ENCODE data around the gene OS9.

DNA sequence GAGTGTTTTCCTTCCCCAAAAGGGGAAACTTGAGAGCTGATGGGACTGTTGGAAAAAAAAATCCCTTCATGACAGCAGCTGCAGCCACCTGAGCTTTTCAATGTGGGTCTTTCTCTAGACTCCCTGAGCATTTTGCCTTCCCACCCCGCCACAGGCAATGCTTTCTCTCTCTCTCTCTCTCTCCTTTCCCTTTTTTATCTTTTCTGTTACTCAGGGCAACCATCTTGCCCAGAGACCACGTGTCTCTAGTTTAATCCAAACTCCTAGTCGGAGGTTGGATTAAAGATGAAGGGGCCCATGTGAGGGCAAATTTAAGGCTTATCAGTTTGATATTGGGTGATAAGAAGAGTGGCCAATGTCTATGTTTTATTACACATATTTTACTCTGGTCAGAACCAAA lies 35.0 kb upstream of the OS9 start:
- TF ChIP-seq POLR2A (IDR thresholded peaks at IDR 0.05) (no peak), EP300 (IDR thresholded peaks at IDR 0.05) (no peak)
- TF ChIP-seq, protein P1, sequence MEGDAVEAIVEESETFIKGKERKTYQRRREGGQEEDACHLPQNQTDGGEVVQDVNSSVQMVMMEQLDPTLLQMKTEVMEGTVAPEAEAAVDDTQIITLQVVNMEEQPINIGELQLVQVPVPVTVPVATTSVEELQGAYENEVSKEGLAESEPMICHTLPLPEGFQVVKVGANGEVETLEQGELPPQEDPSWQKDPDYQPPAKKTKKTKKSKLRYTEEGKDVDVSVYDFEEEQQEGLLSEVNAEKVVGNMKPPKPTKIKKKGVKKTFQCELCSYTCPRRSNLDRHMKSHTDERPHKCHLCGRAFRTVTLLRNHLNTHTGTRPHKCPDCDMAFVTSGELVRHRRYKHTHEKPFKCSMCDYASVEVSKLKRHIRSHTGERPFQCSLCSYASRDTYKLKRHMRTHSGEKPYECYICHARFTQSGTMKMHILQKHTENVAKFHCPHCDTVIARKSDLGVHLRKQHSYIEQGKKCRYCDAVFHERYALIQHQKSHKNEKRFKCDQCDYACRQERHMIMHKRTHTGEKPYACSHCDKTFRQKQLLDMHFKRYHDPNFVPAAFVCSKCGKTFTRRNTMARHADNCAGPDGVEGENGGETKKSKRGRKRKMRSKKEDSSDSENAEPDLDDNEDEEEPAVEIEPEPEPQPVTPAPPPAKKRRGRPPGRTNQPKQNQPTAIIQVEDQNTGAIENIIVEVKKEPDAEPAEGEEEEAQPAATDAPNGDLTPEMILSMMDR (IDR thresholded peaks at IDR 0.05): no peak
